IPS-NIHi7 (cell line): ENCODE data around the gene TOPBP1.
"Not testable (repeated sequence)": the region's sequence is repeated elsewhere in the genome, so short reads cannot be mapped to it uniquely, and the experiment has no call there.

Source experiments
- DNase-seq: peaks from one replicate; pipeline ENCODE4 v3.0.0; 2012; ENCODE audit warnings: mixed read lengths; ENCODE audit errors: extremely low spot score

TOPBP1 gene

DNA sequence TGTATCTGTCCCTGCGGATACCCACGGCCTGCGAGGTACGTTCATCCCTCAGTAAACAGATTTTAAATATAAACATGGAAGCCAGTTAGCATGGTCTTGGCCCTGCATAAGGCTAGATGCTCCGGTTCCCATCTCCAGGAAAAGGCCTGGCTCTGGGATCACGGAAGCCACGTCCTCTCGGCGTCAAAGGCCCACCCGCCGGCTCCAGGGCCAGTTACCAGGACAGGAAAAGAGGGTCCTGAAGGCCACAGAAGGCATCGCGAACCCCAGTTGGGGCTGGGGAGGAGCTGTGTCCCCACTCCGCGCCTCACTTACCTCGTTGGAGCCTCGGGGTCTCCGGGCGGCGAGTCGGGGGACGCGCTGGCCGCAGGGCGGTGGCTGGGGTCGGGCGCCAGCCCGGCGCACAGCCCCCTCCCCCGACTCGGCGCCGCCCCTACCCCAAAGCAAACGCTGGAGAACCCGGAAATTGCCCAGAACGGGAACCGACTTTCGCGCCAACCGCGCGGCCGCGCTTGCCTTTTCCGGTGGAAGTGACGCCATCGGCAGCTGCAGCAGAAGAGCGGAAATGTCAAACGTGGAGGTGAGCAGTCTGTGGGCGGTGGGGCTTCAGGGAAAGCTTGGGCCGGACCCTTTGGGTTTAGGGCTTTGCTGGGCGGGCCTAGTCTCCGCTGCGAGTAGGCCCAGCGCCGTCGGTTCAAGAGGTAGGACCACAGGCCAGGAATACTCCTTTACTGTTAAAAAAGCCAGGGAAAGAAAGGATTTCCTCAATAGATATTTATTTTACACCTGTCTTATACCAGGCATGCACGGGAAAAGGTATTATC is at the start of gene TOPBP1:
TOPBP1 (minus strand) TSS at position 488 of the 824 bp plus-strand sequence. CDS start 814 bp downstream, outside the sequence.
- DNase-seq: peak; percentile 93

- no peak for DNase-seq
Measured at GRCh38 chr3:133711013-133711412, 49.3 kb upstream of the TOPBP1 start.

DNA sequence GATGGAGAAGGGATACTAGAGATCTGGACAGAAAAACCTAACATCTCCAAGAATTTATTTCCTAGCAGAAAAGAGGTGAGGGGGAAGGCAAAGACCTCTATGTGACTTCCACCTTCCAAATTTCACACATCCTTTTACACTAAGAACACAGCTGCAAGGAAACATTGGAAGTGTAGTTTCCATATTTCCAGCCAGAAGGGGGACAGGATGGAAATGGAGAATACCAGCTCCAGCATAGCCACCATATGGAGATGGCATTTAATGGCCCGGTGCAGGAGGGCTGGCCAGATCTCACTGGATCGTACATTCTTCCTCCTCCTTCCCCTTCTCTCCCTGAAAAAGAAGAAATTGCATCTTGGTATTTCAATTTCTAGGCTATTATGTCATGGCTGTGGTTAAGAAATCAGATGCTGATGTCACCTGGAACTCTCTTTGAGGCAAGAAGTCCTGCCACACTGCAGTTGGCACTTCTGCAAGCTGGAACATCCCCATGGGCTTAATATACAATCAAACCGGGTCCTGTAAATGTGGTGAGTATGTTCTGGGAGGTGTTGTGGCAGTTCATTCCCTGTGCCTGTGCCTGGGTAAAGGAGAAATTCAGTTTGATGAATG is 47.5 kb upstream of the TOPBP1 start:
- DNase-seq: no peak

DNA sequence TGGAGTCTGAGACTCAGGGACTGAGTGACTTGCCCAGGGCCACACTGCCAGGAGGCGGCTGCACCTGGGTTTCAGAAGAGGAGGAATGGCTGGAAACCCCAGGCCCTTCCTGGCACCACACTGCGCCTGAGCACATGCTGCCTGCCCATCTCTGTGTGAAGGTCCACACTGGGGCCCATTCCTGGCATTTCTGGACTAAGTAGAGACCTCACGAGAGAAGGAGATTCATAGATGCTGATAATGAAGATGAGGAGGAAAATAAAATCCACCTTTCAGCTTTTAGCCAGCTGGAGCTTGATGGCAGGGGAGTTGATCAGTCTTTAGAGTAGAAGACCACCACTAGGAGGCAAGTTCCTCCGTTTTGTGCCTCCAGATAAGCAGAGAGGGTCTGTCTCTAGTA is 44.3 kb upstream of the TOPBP1 start:
- no peak for DNase-seq

DNA sequence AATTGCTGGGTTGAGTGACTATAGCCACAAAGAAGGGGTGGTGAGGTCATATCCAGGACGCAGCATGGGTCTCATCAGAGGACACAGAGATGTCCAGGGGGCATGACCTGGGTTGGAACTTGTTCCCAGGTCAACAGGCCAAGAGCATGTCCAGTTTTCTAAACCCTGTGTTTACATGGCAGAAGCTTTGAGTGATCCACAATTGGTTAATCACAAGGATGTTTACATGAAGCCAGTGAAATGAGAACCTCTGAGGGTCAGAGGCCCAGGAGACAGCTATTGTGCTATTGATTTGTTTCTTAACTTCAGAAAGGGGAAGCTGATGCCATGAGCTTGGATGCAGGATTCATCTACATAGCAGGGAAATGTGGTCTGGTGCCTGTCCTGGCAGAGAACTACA is 42.2 kb upstream of the TOPBP1 start:
- DNase-seq: no peak

DNA sequence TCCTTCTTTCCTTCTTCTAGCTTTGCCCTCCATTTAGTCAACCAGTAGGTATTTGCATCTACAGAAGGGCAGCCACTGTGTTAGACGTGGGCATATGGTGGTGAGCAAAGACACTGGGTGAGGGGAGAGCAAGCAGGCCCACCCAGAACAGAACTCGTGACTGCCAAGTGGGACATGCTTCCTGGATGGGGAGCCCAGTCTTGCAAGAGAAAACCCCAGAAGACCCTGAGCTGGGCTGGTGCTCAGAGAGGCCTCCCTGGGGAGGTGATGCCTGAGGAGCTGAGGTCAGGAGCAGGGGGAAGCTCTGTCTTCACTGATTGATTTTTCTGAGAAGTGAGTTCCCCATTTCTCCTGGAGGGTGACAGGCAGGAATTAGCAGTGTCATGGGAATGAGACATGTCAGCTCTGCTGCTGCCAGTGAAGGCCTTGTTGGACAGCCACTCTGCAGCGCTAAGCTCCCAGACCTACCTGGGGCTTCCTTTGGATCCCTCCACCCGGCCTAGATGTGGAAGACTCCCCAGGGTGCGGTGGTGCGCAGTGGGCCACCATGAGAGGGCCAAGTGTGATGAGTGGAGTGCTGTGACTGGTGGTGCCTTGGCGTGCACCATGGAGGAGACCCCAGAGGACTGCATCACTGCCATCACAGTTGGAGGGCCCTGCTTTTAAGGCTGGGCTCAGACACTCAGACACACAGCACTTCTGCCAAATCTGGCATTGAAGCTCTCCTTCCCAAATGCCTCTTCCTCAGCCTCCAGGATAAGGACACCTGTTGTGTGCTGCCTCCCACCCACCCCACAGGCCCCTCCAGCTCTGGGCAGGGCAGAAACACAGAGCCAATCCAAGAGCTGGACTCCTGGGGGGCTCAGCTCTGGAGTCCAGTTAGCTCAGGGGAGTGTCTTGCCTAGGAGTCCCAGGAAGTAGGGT is 40.0 kb upstream of the TOPBP1 start:
- DNase-seq: no peak

GRCh38 chr3:133700351-133700750 is 38.6 kb upstream of the TOPBP1 start:
- DNase-seq: no peak

- no peak for DNase-seq
Measured at GRCh38 chr3:133699903-133700302, 38.2 kb upstream of the TOPBP1 start.

- DNase-seq: no peak
Measured at GRCh38 chr3:133699467-133699866, 37.7 kb upstream of the TOPBP1 start.

DNA sequence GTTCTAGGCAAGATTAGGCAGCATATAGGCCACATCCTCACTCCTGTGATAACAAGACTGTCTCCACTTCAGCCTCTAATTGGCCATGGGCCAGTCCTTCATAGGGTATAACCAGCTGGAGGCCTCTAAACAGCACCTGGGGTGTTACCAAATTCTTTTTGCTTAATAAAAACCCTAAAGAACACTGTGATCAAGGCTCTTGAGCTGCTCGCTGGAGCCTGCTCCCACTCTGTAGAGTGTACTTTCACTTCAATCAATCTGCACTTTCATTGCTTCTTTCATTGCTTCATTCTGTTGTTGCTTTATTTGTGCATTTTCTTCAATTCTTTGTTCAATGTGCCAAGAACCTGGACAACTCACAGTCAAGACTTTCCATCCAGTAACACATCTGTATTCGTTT is 36.2 kb upstream of the TOPBP1 start:
- no peak for DNase-seq

- DNase-seq: no peak
Measured at GRCh38 chr3:133695560-133696171, 33.9 kb upstream of the TOPBP1 start.

- no peak for DNase-seq
Measured at GRCh38 chr3:133694288-133695268, 32.8 kb upstream of the TOPBP1 start.

GRCh38 chr3:133693821-133694220 is 32.1 kb upstream of the TOPBP1 start:
- DNase-seq: no peak

- no peak for DNase-seq
Measured at GRCh38 chr3:133692759-133693158, 31.0 kb upstream of the TOPBP1 start.

GRCh38 chr3:133691273-133692107 is 29.7 kb upstream of the TOPBP1 start:
- no peak for DNase-seq

- DNase-seq: not testable (repeated sequence)
Measured at GRCh38 chr3:133677993-133678392, 16.3 kb upstream of the TOPBP1 start.

- DNase-seq: no peak
Measured at GRCh38 chr3:133676336-133677118, 14.8 kb upstream of the TOPBP1 start.

DNA sequence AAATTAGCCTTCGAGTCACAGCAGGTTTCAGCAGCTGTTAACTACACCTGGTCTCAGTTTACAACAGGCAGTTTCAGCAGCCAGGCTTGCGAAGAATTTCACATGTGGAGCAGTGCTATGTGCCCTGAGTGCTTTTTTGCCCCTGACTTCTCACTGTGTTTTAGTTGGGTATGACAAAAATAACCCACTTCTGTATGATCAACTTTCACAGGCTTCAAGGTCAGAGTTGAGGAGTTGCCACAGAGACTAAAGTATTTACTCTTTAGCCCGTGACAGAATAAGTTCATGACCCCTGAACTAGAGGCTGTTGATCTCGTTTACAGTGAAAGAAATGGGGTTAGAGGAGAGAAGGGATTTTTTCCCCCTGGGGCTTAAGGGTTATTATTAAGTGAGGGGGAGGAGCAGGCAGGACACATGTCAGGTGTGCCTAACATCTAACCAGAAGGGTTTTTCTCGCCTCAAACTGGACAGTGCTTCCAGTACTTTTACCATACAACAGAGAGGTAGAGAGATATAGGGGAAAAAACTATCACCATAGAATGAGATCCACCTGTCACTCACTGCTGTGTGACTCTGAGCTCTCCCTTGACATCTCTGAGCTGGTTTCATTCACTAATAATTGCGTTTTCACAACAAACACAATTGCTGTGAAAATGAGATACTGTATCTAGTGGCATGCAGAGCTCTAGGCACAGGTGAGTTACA is 14.0 kb upstream of the TOPBP1 start:
- no peak for DNase-seq
